ENCODE measurements around the gene IL17REL.
"Not testable (repeated sequence)": the region's sequence is repeated elsewhere in the genome, so short reads cannot be mapped to it uniquely, and the experiment has no call there.

IL17REL gene

DNA sequence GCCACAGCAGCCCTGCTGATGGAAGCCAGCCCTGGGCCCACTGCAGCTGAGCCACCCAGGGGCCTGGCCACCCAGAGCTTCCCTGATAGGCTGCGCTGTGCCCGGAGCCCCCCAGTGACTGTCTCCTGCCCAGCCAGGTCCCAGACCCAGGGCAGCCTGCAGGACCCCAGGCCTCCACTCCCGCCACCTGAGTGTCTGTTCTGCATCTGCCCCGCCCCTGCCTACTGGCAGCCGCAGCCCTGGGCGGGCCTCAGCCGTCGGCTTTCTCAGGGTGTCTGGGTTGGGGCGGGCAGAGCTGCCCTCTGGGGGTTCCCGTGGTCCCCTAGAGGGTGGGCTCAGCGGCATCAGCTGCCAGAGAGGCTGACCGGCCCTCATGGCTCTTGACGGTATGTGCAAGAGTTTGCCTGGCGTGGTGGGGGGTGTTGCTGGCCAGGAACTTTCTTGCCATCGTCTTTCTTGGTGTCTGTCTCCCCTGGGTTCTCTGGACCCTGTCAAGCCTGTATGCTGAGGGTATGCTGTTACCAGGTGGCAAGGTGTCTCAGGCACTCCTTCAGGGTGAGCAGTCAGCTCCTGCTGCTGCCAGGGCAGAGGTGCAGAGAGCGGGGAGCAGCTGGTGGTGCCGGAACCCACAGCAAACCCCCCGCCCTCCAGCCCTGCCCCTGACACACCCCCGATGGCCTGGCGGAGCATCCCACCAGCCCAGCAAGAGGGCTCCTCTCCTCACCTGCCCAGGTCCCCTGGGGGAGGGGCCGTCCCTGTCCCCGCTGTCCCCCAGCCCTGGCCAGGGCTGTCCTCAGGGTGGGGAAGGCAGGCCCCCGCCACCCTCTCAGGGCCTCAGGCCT, 64.2 kb downstream of the IL17REL start:
- no peak overlapping the region for H3K4me3 ChIP-seq (ENCODE audit: low read depth, low read length)
- TF ChIP-seq, protein P1, sequence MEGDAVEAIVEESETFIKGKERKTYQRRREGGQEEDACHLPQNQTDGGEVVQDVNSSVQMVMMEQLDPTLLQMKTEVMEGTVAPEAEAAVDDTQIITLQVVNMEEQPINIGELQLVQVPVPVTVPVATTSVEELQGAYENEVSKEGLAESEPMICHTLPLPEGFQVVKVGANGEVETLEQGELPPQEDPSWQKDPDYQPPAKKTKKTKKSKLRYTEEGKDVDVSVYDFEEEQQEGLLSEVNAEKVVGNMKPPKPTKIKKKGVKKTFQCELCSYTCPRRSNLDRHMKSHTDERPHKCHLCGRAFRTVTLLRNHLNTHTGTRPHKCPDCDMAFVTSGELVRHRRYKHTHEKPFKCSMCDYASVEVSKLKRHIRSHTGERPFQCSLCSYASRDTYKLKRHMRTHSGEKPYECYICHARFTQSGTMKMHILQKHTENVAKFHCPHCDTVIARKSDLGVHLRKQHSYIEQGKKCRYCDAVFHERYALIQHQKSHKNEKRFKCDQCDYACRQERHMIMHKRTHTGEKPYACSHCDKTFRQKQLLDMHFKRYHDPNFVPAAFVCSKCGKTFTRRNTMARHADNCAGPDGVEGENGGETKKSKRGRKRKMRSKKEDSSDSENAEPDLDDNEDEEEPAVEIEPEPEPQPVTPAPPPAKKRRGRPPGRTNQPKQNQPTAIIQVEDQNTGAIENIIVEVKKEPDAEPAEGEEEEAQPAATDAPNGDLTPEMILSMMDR (IDR thresholded peaks at IDR 0.05; ENCODE audit: low read depth, low read length, missing control alignments) = no peak
- no peak for DNase-seq (ENCODE audit: low read depth)
- in situ Hi-C loops (cut with HindIII; ENCODE audit: low sequenced_read_pairs) = no loop called here

DNA sequence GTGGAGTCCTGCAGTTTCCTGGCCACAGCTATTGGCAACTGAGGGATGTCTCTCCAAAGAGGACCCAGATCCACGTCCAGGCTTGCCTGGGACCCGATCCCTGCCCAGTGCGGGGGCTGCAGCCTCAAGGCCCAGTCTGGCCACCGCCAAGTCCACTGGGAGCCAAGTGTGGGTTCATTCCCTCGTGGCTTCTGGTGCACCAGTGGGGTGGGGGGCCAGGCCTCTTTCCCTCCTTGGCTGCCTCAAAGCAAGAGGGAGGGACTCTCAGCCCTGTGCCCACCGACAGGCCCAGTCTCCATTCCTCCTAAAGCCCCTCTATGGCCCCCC, 65.3 kb downstream of the IL17REL start:
- in situ Hi-C loops (cut with HindIII; ENCODE audit: low sequenced_read_pairs) = no loop called here
- no peak overlapping the region for H3K4me3 ChIP-seq (ENCODE audit: low read depth, low read length)
- DNase-seq (ENCODE audit: low read depth) = no peak
- TF ChIP-seq, protein P1 (IDR thresholded peaks at IDR 0.05; ENCODE audit: low read depth, low read length, missing control alignments) = no peak

DNA sequence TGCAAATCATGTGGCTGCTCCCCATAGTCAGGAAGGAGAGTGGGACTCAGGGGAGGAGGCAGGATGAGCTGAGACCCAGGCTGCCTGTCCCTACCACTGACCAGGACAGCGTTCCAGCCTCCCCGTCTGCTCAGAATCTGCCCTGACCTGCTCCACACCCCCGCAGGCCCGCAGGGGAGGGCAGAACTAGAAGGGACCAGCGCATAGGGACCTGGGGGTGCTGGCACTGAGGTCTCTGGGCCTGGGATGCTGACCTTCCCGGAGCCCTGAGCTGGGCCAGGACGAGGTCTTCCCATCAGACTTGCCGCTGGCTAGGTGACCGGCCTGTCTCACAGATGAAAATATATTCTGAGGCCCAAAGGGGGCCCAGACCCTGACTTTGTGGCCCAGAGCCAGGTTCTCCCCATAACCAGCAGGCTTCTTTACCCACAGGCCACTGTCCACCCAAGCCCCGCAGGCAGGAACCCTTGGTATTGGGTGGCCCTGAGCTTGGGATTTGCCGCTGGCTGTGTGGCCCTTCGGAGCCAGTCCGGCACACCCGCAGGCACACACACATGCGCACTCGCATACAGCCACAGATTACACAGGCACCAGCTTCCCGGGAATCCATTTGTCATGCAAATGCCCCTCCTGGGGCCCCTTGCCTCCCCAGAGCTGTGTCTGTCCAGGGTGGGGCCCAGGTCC, 65.8 kb downstream of the IL17REL start:
- TF ChIP-seq, protein P1 (IDR thresholded peaks at IDR 0.05; ENCODE audit: low read depth, low read length, missing control alignments) = no peak
- in situ Hi-C loops (cut with HindIII; ENCODE audit: low sequenced_read_pairs) = no loop called here
- H3K4me3 ChIP-seq (ENCODE audit: low read depth, low read length) = no peak overlapping the region
- DNase-seq (ENCODE audit: low read depth) = no peak

DNA sequence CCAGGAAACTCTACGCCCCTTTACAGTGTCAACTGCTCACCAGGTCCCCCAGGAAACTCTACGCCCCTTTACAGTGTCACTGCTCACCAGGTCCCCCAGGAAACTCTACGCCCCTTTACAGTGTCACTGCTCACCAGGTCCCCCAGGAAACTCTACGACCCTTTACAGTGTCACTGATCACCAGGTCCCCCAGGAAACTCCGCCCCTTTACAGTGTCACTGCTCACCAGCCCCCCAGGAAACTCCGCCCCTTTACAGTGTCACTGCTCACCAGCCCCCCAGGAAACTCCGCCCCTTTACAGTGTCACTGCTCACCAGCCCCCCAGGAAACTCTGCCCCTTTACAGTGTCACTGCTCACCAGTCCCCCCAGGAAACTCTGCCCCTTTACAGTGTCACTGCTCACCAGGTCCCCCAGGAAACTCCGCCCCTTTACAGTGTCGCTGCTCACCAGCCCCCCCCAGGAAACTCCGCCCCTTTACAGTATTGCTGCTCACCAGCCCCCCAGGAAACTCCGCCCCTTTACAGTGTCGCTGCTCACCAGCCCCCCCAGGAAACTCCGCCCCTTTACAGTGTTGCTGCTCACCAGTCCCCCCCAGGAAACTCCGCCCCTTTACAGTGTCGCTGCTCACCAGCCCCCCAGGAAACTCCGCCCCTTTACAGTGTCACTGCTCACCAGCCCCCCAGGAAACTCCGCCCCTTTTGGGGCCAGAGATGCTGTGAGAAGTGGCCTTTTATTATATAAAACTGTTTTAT, 67.3 kb downstream of the IL17REL start:
- DNase-seq (ENCODE audit: low read depth); in situ Hi-C loops (cut with HindIII; ENCODE audit: low sequenced_read_pairs): not testable (repeated sequence)

More for the DNA sequence above, 67.3 kb downstream of the IL17REL start:
- H3K4me3 ChIP-seq (ENCODE audit: low read depth, low read length) = not testable (repeated sequence)

Data from astrocyte of the cerebellum (primary cell).